ENCODE data around the gene PPP1R14B.
A peak's percentile ranks its signal among the peaks of the same experiment; 100 is the strongest.

Gene PPP1R14B

DNA sequence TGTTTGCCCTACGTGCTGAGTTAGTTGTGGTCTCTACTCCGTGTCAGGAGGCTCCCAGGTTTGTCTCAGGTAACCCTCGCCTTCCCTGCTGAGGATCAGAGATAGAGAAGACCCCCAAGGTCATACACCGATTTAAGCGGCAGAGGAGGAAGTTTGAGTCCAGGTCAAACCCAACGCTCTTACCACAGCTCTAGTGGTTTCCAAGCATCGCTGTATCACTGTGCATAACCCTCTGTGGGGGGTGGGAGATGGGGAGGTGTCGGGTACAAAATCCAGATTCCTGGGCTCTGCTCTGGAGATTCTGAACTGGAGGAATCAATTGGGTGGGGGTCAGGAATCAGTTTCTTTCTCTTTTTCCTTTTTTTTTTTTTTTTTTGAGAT, 15.8 kb downstream of the PPP1R14B start:
- DNase-seq (ENCODE audit: low spot score) = no peak

- DNase-seq (ENCODE audit: low spot score) = peak; percentile 85
These were observed 16.4 kb downstream of the PPP1R14B start, which contains the start of gene DNAJC4 for GRCh38 chr11:64230171-64230984. DNAJC4 (plus strand) TSS chr11:64230548; CDS start chr11:64230855, 307 bp downstream.

DNA sequence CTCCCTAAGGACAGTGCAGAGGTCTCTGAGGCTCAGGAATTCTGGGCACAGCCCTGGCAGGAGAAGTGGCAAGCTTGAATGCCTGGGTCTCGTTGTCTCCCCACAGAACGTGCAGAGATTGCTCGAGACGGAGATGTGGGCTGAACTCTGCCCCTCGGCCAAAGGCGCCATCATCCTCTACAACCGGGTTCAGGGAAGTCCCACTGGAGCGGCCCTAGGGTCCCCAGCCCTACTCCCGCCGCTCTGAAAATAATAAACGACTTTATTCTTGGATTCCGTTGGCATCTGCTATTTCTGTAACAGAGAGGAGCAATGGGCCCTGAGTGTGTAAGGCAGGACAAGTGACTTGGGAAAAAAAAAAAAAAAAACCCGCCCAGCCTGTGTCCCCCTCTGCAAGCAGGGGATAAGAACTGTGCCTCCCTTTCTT, 17.0 kb downstream of the PPP1R14B start:
- DNase-seq (ENCODE audit: low spot score) = no peak

GRCh38 chr11:64229090-64229743, 17.5 kb downstream of the PPP1R14B start:
- DNase-seq (ENCODE audit: low spot score) = no peak

- no peak for DNase-seq (ENCODE audit: low spot score)
These were observed 19.3 kb downstream of the PPP1R14B start for GRCh38 chr11:64227405-64227956.

DNA sequence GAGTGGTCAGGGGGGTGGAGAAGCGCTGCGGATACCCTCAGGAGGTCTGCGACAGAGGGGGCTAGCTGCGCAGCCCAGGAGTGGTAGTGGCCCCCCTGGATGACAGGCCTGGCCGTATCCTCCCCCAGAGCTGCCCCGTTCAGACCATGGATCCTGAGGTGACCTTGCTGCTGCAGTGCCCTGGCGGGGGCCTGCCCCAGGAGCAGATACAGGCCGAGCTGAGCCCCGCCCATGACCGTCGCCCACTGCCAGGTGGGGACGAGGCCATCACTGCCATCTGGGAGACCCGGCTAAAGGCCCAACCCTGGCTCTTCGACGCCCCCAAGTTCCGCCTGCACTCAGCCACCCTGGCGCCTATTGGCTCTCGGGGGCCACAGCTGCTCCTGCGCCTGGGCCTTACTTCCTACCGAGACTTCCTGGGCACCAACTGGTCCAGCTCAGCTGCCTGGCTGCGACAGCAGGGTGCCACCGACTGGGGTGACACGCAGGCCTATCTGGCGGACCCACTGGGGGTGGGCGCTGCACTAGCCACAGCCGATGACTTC, 20.2 kb downstream of the PPP1R14B start:
- peak; percentile 32 for DNase-seq (ENCODE audit: low spot score)

DNA sequence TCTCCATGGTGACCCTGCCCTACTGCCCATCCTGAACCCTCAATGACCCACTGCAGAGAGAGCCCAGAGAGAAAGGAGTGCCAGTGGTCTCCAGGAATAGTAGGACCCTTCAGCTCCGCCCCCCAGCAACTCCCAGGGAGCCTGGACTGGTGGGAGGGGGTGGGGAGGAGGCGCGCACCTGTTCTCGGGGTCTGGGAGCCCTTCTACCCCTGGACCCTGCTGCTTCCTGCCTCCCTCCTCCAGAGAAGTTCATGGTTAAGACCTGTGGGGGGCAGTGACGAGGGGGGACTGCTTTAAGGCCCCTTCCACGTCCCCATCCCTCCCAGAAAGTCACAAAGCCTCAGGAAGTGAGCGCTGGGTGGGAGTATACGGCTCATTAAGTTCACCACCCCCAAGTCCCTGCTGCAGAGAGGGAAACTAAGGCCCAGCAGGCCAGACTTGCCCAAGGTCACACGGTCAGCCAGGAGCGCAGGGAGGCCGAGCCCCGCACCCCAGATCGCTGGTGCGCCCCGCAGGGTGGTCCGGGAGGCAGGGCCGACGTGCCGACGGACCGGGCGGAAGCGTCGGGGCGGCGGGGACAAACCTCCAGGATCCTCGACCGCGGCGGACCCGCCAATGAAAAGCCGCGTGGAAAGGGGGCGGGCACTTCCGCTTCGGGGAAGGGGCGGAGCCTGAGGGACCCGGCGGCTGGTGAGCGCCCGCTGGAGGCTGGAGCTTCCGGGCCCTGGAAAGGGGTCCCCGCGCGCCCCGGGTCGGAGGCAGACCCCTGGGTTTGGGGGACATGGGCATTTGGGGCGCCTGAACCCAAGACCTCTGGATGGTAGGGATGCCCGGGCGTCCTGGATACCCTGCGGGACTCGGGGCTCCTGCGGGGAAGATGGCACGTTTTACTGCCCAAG, 20.9 kb downstream of the PPP1R14B start, which contains the start of the genes NUDT22 and TRPT1:
TSS of gene NUDT22 (plus strand) at position 667 of the 899 bp plus-strand sequence. CDS start 379 bp downstream, outside the sequence.
TSS of gene TRPT1 (minus strand) at position 579 of the 899 bp plus-strand sequence. CDS start at position 253, 326 bp downstream.
- DNase-seq (ENCODE audit: low spot score) = peak; percentile 93

GRCh38 chr11:64224891-64225607, 21.7 kb downstream of the PPP1R14B start:
- DNase-seq (ENCODE audit: low spot score) = peak; percentile 26

DNA sequence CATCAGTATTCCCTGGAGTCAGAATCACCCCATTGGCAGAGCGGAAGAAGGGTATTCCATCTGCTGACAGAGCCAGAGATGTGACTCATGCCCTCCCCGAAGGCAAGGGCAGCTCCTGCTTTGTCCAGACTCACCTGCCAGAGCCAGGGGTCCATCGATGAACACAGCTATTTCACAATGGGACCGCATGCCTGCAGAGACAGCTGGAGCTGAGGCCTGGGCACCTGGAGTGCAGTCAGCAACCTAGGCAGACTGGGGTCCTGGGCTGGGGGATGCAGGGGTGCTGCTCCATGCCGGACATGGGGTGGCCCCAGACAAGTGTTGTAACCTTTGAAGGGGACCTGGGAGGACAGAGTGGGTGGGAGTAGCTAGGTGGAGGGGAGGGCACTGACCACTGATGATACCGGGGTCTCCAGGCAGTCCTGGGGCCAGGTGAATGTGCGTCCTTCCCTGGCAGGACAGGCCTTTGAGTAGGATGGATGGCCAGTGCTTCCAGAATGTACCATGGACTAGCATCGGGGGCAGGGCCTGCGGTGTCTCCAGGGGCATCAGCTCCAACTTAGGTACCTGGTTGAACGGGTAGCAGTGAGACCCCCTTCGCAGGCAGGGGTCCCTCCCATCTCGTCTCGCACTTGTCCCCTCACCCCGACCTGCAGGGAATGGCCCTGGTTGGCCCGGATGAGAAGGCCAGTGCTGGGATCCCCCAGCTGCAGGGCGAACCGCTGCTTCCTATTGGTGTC, 22.4 kb downstream of the PPP1R14B start:
- no peak for DNase-seq (ENCODE audit: low spot score)

GRCh38 chr11:64223001-64223651, 23.6 kb downstream of the PPP1R14B start:
- no peak for DNase-seq (ENCODE audit: low spot score)

DNA sequence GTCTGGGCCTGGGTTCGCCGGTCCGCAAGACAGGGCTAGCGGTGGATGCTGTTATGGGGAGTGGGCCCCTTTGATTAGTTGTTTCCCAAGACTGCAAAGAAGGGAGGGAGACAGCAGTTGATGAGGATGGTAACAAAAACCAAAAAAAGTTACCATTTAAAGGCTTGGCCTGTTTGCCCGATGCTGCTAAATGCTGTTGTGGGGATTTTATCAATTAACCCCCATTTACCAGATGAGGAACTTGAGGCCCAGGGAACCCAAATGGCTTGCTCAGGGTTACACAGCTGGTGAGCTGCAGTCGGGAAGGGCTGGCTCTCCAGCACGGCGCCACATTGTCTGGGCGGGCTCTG, 24.1 kb downstream of the PPP1R14B start:
- no peak for DNase-seq (ENCODE audit: low spot score)

DNA sequence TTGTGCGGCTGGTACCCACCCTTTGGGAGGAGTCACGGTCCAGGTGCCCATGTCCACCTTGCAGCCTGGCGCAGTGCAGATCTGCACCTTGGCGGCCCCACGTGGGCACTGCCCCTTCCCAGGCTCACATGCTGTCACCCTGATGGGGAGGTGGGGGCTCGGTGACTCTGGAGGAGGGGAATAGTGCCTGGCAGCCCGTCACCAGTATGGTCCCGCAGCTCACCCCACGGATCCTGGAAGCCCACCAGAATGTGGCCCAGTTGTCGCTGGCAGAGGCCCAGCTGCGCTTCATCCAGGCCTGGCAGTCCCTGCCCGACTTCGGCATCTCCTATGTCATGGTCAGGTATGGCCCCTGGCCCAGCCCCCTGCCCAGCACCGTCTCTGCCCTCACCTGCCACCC, 25.9 kb downstream of the PPP1R14B start:
- no peak for DNase-seq (ENCODE audit: low spot score)

DNA sequence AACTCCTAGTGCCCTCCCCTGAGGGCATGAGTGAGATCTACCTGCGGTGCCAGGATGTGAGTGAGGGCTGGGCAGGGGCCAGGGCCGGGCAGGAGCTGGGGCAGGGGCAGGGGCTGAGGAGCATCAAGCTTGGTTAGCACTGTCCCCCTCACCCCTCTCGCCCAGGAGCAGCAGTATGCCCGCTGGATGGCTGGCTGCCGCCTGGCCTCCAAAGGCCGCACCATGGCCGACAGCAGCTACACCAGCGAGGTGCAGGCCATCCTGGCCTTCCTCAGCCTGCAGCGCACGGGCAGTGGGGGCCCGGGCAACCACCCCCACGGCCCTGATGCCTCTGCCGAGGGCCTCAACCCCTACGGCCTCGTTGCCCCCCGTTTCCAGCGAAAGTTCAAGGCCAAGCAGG, 26.5 kb downstream of the PPP1R14B start:
- no peak for DNase-seq (ENCODE audit: low spot score)

GRCh38 chr11:64219755-64220154, 27.0 kb downstream of the PPP1R14B start:
- DNase-seq (ENCODE audit: low spot score) = no peak

- no peak for DNase-seq (ENCODE audit: low spot score)
These were observed 27.4 kb downstream of the PPP1R14B start for GRCh38 chr11:64219354-64219684.

DNA sequence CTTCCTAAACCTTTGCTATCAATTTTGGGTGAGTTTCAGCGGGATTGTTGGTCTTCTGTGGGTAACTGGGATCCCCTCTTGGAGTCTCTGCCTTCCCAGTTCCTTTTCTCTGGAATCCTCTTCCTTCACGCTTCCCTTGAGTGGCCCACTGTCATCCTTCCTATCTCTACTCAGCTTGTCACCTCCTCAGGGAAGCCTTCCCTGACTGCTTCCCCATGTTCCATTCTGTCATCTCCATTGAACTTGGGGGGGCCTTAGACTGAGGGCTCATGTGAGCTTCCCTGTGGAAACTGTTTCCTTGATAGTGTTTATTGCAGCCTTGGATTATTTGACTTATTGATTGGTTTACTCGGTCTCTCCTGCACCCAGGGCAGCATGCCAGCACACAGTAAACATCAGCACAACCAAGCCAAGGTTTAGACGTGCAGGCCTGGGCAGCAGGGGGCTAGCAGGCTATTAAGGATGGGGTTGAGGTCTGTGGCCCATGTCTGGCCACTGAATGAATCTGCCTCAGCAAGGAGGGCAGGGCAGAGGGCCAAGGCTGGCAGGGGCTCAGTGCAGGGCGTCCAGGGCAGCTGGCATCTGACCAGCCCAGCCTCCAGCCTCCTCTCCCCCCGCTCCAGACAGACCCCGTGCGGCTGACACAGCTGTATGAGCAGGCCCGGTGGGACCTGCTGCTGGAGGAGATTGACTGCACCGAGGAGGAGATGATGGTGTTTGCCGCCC, 28.0 kb downstream of the PPP1R14B start:
- DNase-seq (ENCODE audit: low spot score) = no peak

- DNase-seq (ENCODE audit: low spot score) = peak; percentile 20
These were observed 29.9 kb downstream of the PPP1R14B start for GRCh38 chr11:64216879-64217278.

DNA sequence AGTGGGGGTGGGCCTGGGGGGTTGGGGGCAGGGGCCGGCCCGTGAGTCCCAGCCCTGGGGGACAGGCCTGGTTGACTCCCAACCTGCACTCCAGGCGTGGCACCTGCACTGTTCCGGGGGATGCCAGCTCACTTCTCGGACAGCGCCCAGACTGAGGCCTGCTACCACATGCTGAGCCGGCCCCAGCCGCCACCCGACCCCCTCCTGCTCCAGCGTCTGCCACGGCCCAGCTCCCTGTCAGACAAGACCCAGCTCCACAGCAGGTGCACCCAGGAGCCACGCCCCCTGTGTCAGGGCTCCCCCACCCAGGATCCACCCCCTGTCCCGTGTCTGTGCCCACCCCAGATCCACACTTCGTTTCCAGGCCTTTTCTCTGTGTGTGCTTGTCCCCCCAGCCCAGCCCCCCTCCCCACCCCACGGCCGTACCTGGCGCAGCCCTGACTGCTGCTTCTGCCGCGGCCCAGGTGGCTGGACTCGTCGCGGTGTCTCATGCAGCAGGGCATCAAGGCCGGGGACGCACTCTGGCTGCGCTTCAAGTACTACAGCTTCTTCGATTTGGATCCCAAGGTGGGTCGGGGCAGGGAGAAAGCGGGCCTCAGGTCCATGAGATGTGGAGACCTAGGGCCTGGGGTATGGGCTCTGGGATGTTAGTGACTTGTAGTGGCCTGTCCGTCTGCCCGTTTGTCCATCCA, 35.4 kb downstream of the PPP1R14B start:
- DNase-seq (ENCODE audit: low spot score) = peak; percentile 14
